ENCODE results near the gene RIC8B. TPM values are rescaled to one million over a fixed set of nuclear protein-coding genes. Genes with fewer than 3 reads are reported as not detected.

Gene RIC8B
- total RNA-seq, 1 experiment from 2014 or later: 14.9 TPM

- H3K9me2 ChIP-seq (ENCODE audit: insufficient read depth): no peaks in the 10 kb centered on the region
- H3K4me1 ChIP-seq (replicated peaks; ENCODE audit: insufficient read depth): no peaks in the 10 kb centered on the region
- TF ChIP-seq CTCF (conservative IDR thresholded peaks at IDR 0.05): no peak
- no peak for TF ChIP-seq EZH2 (IDR thresholded peaks at IDR 0.05; ENCODE audit: low read depth)
- H3K27me3 ChIP-seq (ENCODE audit: insufficient read depth, low read depth): no peaks in the 10 kb centered on the region
- intact Hi-C loops (cut with micrococcal nuclease; ENCODE audit: unreplicated experiment): no loop called here
- POLR2A ChIA-PET (ENCODE audit: unreplicated experiment): no interaction called here
- no peak overlapping the region for H3K27ac ChIP-seq
- H3K9me3 ChIP-seq (ENCODE audit: insufficient read depth, low read depth): no peaks in the 10 kb centered on the region
- no TSS peak for BruUV-seq (replicated peaks)
- no peaks in the 10 kb centered on the region for H4K20me1 ChIP-seq (ENCODE audit: insufficient read depth)
- H2AFZ ChIP-seq: no peak overlapping the region
- no peaks in the 10 kb centered on the region for H3F3A ChIP-seq (ENCODE audit: insufficient read depth, low read depth)
- CTCF ChIA-PET: interaction anchor here (0.6 kb wide), 1 partner anchor 147 kb away, joined by 6 read pairs; no protein-coding TSS in a partner anchor
- no peak overlapping the region for H3K4me3 ChIP-seq
- H3K36me3 ChIP-seq (ENCODE audit: low read depth): no peaks in the 10 kb centered on the region
- DNase-seq: no peak
- H3K79me2 ChIP-seq (ENCODE audit: low read depth): no peaks in the 10 kb centered on the region
- no peak overlapping the region for H3K4me2 ChIP-seq
Measured at GRCh38 chr12:106736051-106736957, 38.2 kb upstream of the RIC8B start.

GRCh38 chr12:106739318-106739717 is 35.2 kb upstream of the RIC8B start:
- Histone ChIP-seq H3K27ac (no peak overlapping the region), H3K4me3 (no peak overlapping the region), H3K4me1 (replicated peaks; ENCODE audit: insufficient read depth) (no peaks in the 10 kb centered on the region), H2AFZ (no peak overlapping the region), H4K20me1 (ENCODE audit: insufficient read depth) (no peaks in the 10 kb centered on the region), H3K36me3 (ENCODE audit: low read depth) (no peaks in the 10 kb centered on the region), H3K4me2 (no peak overlapping the region), H3K27me3 (ENCODE audit: insufficient read depth, low read depth) (no peaks in the 10 kb centered on the region), H3K9me3 (ENCODE audit: insufficient read depth, low read depth) (no peaks in the 10 kb centered on the region), H3F3A (ENCODE audit: insufficient read depth, low read depth) (no peaks in the 10 kb centered on the region), H3K79me2 (ENCODE audit: low read depth) (no peaks in the 10 kb centered on the region), H3K9me2 (ENCODE audit: insufficient read depth) (no peaks in the 10 kb centered on the region)
- no peak for TF ChIP-seq CTCF (conservative IDR thresholded peaks at IDR 0.05)
- no peak for TF ChIP-seq EZH2 (IDR thresholded peaks at IDR 0.05; ENCODE audit: low read depth)
- intact Hi-C loops (cut with micrococcal nuclease; ENCODE audit: unreplicated experiment): no loop called here
- DNase-seq: no peak
- POLR2A ChIA-PET (ENCODE audit: unreplicated experiment): interaction anchor here (0.6 to 0.7 kb wide), 2 partner anchors 45 to 59 kb away, joined by 4 to 8 read pairs; no protein-coding TSS in a partner anchor
- CTCF ChIA-PET: no interaction called here
- no TSS peak for BruUV-seq (replicated peaks)

GRCh38 chr12:106739815-106740530 is 34.5 kb upstream of the RIC8B start:
- no TSS peak for BruUV-seq (replicated peaks)
- no peak overlapping the region for H3K4me2 ChIP-seq
- H3K9me3 ChIP-seq (ENCODE audit: insufficient read depth, low read depth): no peaks in the 10 kb centered on the region
- no peak overlapping the region for H3K4me3 ChIP-seq
- no peak for DNase-seq
- intact Hi-C loops (cut with micrococcal nuclease; ENCODE audit: unreplicated experiment): no loop called here
- H3K79me2 ChIP-seq (ENCODE audit: low read depth): no peaks in the 10 kb centered on the region
- no peak overlapping the region for H3K27ac ChIP-seq
- no peaks in the 10 kb centered on the region for H3F3A ChIP-seq (ENCODE audit: insufficient read depth, low read depth)
- CTCF ChIA-PET: no interaction called here
- H3K9me2 ChIP-seq (ENCODE audit: insufficient read depth): no peaks in the 10 kb centered on the region
- POLR2A ChIA-PET (ENCODE audit: unreplicated experiment): interaction anchor here (0.6 kb wide), 1 partner anchor 45 kb away, joined by 4 read pairs; no protein-coding TSS in a partner anchor
- peaks cover 5% of the 10 kb centered on the region; the same call in 1 of the 2 replicates for H3K27me3 ChIP-seq (ENCODE audit: insufficient read depth, low read depth)
- no peaks in the 10 kb centered on the region for H4K20me1 ChIP-seq (ENCODE audit: insufficient read depth)
- H3K4me1 ChIP-seq (replicated peaks; ENCODE audit: insufficient read depth): no peaks in the 10 kb centered on the region
- no peaks in the 10 kb centered on the region for H3K36me3 ChIP-seq (ENCODE audit: low read depth)
- TF ChIP-seq CTCF (conservative IDR thresholded peaks at IDR 0.05): no peak
- no peak overlapping the region for H2AFZ ChIP-seq
